GM12865 (cell line): ENCODE measurements around the gene CNTNAP2.

ENCODE experiments used
- DNase-seq: peaks from one replicate; pipeline ENCODE4 v3.0.0; 2010; ENCODE audit warnings: low read depth
- H3K4me3 ChIP-seq: 2 replicates; pipeline ENCODE4 v1.5.1; 2011; ENCODE audit warnings: mild to moderate bottlenecking, low read depth, low read length, control low read depth
- CTCF ChIP-seq: IDR thresholded peaks from 2 replicates; pipeline ENCODE4 v1.5.1; 2011; ENCODE audit warnings: low read length, control low read depth, low read depth, inconsistent platforms; ENCODE audit not compliant: insufficient read depth; ENCODE audit errors: missing control alignments

The CNTNAP2 gene

GRCh38 chr7:147171013-147171391 is 1054.4 kb downstream of the CNTNAP2 start:
- H3K4me3 ChIP-seq = no peak overlapping the region
- no peak for TF ChIP-seq CTCF
- DNase-seq = no peak

GRCh38 chr7:147173883-147174282 is 1057.3 kb downstream of the CNTNAP2 start:
- no peak for TF ChIP-seq CTCF
- no peak for DNase-seq
- no peak overlapping the region for H3K4me3 ChIP-seq

- no peak for DNase-seq
- no peak overlapping the region for H3K4me3 ChIP-seq
- TF ChIP-seq CTCF = no peak
These were observed 1066.3 kb downstream of the CNTNAP2 start for GRCh38 chr7:147182874-147183273.

DNA sequence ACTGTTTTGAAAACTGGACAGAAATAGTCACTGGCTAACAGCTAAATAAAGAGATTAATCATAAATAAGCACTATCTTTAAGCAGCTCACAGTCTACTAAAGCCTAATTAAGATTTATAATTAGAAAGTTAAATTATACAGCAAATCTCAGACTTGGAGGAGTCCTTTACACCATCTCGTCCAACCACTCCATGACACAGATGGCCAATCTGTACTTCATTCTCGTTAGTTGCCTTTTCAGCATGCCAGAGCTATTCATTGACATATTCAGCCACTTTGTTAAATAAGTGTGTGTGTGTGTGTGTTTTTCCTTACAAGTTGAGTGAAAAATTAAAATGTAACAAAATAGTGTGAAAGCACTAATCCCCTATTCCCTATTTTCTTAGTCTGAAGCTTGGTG is 1066.7 kb downstream of the CNTNAP2 start:
- TF ChIP-seq CTCF = no peak
- no peak overlapping the region for H3K4me3 ChIP-seq
- no peak for DNase-seq

- no peak overlapping the region for H3K4me3 ChIP-seq
- TF ChIP-seq CTCF = no peak
- DNase-seq = no peak
These were observed 1071.9 kb downstream of the CNTNAP2 start for GRCh38 chr7:147188467-147188866.

- DNase-seq = no peak
- H3K4me3 ChIP-seq = no peak overlapping the region
- TF ChIP-seq CTCF = no peak
These were observed 1076.9 kb downstream of the CNTNAP2 start for GRCh38 chr7:147193476-147193875.

DNA sequence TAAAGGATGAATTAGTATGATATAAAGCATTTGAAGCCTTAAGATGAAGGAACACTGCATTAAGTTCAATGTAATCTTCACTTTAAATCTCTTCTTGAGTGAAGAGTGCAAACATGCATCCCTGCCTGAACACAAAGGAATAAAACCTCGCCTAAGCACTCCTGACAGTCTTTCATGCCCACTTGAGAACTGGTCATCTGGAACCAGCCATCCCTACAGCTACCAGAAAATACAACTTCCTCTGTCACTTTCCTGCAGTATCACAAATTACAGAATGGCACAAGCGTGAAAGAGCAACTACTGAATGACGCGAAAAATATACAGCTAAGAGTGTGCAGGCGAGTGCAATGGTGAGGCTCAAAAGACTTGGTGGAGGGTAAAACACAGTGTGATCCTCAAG is 1079.9 kb downstream of the CNTNAP2 start:
- no peak for DNase-seq
- H3K4me3 ChIP-seq = no peak overlapping the region
- TF ChIP-seq CTCF = no peak
